HepG2 (cell line): ENCODE results near the gene IGF2BP1. TPM values are rescaled to one million over a fixed set of nuclear protein-coding genes. Genes with fewer than 3 reads are reported as not detected.
A peak's percentile ranks its signal among the peaks of the same experiment; 100 is the strongest.

Experiments
- AGO2 ChIP-seq: fragments of 200-400 bp; formaldehyde crosslinking; optimal IDR thresholded peaks from 2 replicates; pipeline ENCODE3; 2017; ENCODE audit warnings: mild to moderate bottlenecking, low read depth, low read length, moderate library complexity
- CHD2 ChIP-seq: IDR thresholded peaks from 2 replicates; pipeline ENCODE4 v1.6.1; 2011; ENCODE audit warnings: low read depth, low read length, improper control_type of control experiment
- GABPB1 ChIP-seq: IDR thresholded peaks from 2 replicates; pipeline ENCODE4 v1.6.1; 2016; ENCODE audit warnings: mild to moderate bottlenecking, missing genetic modification reagents, moderate library complexity, missing compliant biosample characterization
- GTF2F1 ChIP-seq: fragments of 150-350 bp; IDR thresholded peaks from 2 replicates; pipeline ENCODE4 v1.6.1; 2014; ENCODE audit warnings: low read length
- PHF5A ChIP-seq: IDR thresholded peaks from one replicate; pipeline ENCODE4 v1.6.1; 2018; ENCODE audit warnings: low read depth, missing genetic modification reagents; ENCODE audit not compliant: unreplicated experiment
- RBFOX2 ChIP-seq: fragments of 200-400 bp; formaldehyde crosslinking; IDR thresholded peaks from 2 replicates; pipeline ENCODE4 v1.6.1; 2017; ENCODE audit warnings: low read depth, mild to moderate bottlenecking, low read length
- U2AF2 ChIP-seq: fragments of 200-400 bp; formaldehyde crosslinking; IDR thresholded peaks from 2 replicates; pipeline ENCODE4 v1.6.1; 2017; ENCODE audit warnings: low read depth, mild to moderate bottlenecking, low read length
- ZBTB1 ChIP-seq: sonication (generic); formaldehyde crosslinking; IDR thresholded peaks from 2 replicates; pipeline ENCODE4 v1.4.0; 2020; ENCODE audit warnings: missing genetic modification reagents, borderline replicate concordance
- ZFX ChIP-seq: sonication (generic); formaldehyde crosslinking; IDR thresholded peaks from 2 replicates; pipeline ENCODE4 v1.4.0; 2020; ENCODE audit warnings: mild to moderate bottlenecking, low read depth, missing genetic modification reagents, moderate library complexity
- ZMYM3 ChIP-seq: sonication (generic); formaldehyde crosslinking; IDR thresholded peaks from 2 replicates; pipeline ENCODE4 v1.5.1; 2020; ENCODE audit warnings: mild to moderate bottlenecking, missing genetic modification reagents
- ZNF136 ChIP-seq: sonication (generic); formaldehyde crosslinking; IDR thresholded peaks from 2 replicates; pipeline ENCODE4 v1.8.1; 2022; ENCODE audit warnings: low read depth, mild to moderate bottlenecking, moderate library complexity, missing genetic modification reagents
- ZNF20 ChIP-seq: sonication (generic); formaldehyde crosslinking; IDR thresholded peaks from 2 replicates; pipeline ENCODE4 v1.4.0; 2020; ENCODE audit warnings: mild to moderate bottlenecking, moderate library complexity, missing genetic modification reagents
- ZNF225 ChIP-seq: sonication (generic); formaldehyde crosslinking; IDR thresholded peaks from 2 replicates; pipeline ENCODE4 v1.4.0; 2020; ENCODE audit warnings: mild to moderate bottlenecking, missing genetic modification reagents
- ZNF33B ChIP-seq: sonication (generic); formaldehyde crosslinking; IDR thresholded peaks from 2 replicates; pipeline ENCODE4 v1.5.1; 2020; ENCODE audit warnings: mild to moderate bottlenecking, missing genetic modification reagents
- ZNF629 ChIP-seq: sonication (generic); formaldehyde crosslinking; conservative IDR thresholded peaks from 2 replicates; pipeline ENCODE4 v1.5.0; 2020; ENCODE audit warnings: missing genetic modification reagents
- ZNF816 ChIP-seq: sonication (generic); formaldehyde crosslinking; IDR thresholded peaks from 2 replicates; pipeline ENCODE4 v1.8.0; 2022; ENCODE audit warnings: missing genetic modification reagents, mild to moderate bottlenecking, borderline replicate concordance
- polyA plus RNA-seq, 8 experiments: library from polyadenylated mRNA; depleted of rRNA in 3 of 8; stranded (reverse) in 7 of 8; unstranded in 1 of 8; fragments of >200 nt; fragmentation: Illumina TruSeq in 4 of 8; extraction: Trizol in 4 of 8; gene quantifications; 2 replicates each; pipeline versions ENCODE4 v1.2.1 to v1.2.3, GENCODE V29; 2011 to 2016; ENCODE audit warnings: low read depth in 4 of 8, missing spikeins in 1 of 8, mixed read lengths in 1 of 8; ENCODE audit not compliant: insufficient read depth in 1 of 8
- total RNA-seq, 5 experiments: library from RNA; depleted of rRNA; stranded (reverse); fragments of >200 nt; fragmentation: Illumina TruSeq; extraction: Trizol; gene quantifications; 2 replicates each; pipeline ENCODE4 v1.2.3, GENCODE V29; 2016; ENCODE audit warnings: low read depth in 1 of 5
- TF ChIP-seq, protein P1 (sequence below), 2 experiments: fragments of 450-650 bp in 1 of 2; sonication (generic) in 1 of 2; formaldehyde crosslinking; IDR thresholded peaks; 2 replicates each; pipeline versions ENCODE4 v1.5.0 to v1.8.0; 2020 to 2022; ENCODE audit warnings: mild to moderate bottlenecking in 1 of 2, missing genetic modification reagents in 1 of 2
- TF ChIP-seq, protein P2 (sequence below): sonication (generic); formaldehyde crosslinking; IDR thresholded peaks from 2 replicates; pipeline ENCODE4 v1.4.0; 2020; ENCODE audit warnings: mild to moderate bottlenecking, missing genetic modification reagents
- TF ChIP-seq, protein P3 (sequence below): sonication (generic); formaldehyde crosslinking; IDR thresholded peaks from 2 replicates; pipeline ENCODE4 v1.4.0; 2020; ENCODE audit warnings: mild to moderate bottlenecking, missing genetic modification reagents, borderline replicate concordance
- TF ChIP-seq, protein P4 (sequence below), 2 experiments: sonication (generic) in 1 of 2; formaldehyde crosslinking in 1 of 2; IDR thresholded peaks; 2 replicates each; pipeline versions ENCODE4 v1.4.0 to v1.6.1; 2016 to 2020; ENCODE audit warnings: borderline replicate concordance in 1 of 2, low read depth in 1 of 2, mild to moderate bottlenecking in 1 of 2, missing genetic modification reagents in 1 of 2

Gene IGF2BP1
- total and polyA plus RNA-seq, 2 of the 13 experiments (the other 11 are each of a cell fraction or from before 2014, with no cell fraction given) = 29.7 to 75.1 TPM

DNA sequence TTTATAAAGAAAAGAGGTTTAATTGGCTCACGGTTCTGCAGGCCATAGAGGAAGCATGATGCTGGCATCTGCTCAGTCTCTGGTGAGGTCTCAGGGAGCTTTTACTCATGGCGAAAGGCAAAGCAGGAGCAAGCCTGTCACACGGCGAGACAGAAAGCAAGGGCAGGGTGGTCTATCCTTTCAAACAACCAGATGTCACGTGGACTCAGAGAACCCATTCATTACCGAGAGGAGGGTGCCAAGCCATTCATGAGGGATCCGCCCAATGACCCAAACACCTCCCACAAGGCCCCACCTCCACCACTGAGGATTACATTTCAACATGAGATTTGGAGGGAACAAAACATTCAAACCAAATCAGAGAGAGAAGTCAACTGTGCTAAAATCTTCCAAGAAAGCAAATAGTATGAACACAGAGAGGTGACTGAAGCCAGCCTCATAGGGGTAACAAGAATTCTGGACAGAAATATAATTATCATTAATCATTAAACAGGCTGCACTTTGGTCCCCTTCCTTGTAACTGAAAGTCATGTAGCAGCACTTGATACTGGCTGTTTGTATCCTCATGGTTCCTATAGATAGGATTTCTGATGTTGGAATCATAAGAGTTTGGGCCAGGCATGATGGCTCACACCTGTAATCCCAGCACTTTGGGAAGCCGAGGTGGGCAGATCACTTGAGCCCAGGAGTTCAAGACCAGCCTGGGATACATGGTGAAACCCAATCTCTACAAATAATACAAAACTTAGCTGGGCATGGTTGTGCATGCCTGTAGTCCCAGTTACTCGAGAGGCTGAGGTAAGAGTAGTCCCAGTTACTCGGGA is 82.9 kb downstream of the IGF2BP1 start (continued):
- TF ChIP-seq ZFX (CRISPR knock-in tag) (no peak), AGO2 (no peak), ZBTB1 (CRISPR knock-in tag) (no peak; the same call in 1 of the 2 replicates), U2AF2 (no peak), ZNF20 (CRISPR knock-in tag) (no peak), ZNF629 (CRISPR knock-in tag) (no peak), GTF2F1 (no peak), ZMYM3 (CRISPR knock-in tag) (peak; percentile 35; the same call in 1 of the 2 replicates), ZNF136 (CRISPR knock-in tag) (peak; percentile 81; the same call in 1 of the 2 replicates), ZNF816 (CRISPR knock-in tag) (no peak), GABPB1 (CRISPR knock-in tag) (no peak), CHD2 (no peak), ZNF33B (no peak), RBFOX2 (no peak), ZNF225 (CRISPR knock-in tag) (no peak), PHF5A (no peak)
- TF ChIP-seq, protein P1, sequence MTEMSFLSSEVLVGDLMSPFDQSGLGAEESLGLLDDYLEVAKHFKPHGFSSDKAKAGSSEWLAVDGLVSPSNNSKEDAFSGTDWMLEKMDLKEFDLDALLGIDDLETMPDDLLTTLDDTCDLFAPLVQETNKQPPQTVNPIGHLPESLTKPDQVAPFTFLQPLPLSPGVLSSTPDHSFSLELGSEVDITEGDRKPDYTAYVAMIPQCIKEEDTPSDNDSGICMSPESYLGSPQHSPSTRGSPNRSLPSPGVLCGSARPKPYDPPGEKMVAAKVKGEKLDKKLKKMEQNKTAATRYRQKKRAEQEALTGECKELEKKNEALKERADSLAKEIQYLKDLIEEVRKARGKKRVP (CRISPR knock-in tag; IDR thresholded peaks at IDR 0.05) = no peak
- TF ChIP-seq, protein P2, sequence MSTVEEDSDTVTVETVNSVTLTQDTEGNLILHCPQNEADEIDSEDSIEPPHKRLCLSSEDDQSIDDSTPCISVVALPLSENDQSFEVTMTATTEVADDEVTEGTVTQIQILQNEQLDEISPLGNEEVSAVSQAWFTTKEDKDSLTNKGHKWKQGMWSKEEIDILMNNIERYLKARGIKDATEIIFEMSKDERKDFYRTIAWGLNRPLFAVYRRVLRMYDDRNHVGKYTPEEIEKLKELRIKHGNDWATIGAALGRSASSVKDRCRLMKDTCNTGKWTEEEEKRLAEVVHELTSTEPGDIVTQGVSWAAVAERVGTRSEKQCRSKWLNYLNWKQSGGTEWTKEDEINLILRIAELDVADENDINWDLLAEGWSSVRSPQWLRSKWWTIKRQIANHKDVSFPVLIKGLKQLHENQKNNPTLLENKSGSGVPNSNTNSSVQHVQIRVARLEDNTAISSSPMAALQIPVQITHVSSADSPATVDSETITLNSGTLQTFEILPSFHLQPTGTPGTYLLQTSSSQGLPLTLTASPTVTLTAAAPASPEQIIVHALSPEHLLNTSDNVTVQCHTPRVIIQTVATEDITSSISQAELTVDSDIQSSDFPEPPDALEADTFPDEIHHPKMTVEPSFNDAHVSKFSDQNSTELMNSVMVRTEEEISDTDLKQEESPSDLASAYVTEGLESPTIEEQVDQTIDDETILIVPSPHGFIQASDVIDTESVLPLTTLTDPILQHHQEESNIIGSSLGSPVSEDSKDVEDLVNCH (CRISPR knock-in tag) = no peak
- TF ChIP-seq, protein P3, sequence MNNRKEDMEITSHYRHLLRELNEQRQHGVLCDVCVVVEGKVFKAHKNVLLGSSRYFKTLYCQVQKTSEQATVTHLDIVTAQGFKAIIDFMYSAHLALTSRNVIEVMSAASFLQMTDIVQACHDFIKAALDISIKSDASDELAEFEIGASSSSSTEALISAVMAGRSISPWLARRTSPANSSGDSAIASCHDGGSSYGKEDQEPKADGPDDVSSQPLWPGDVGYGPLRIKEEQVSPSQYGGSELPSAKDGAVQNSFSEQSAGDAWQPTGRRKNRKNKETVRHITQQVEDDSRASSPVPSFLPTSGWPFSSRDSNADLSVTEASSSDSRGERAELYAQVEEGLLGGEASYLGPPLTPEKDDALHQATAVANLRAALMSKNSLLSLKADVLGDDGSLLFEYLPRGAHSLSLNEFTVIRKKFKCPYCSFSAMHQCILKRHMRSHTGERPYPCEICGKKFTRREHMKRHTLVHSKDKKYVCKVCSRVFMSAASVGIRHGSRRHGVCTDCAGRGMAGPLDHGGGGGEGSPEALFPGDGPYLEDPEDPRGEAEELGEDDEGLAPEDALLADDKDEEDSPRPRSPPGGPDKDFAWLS = no peak
- TF ChIP-seq, protein P4, sequence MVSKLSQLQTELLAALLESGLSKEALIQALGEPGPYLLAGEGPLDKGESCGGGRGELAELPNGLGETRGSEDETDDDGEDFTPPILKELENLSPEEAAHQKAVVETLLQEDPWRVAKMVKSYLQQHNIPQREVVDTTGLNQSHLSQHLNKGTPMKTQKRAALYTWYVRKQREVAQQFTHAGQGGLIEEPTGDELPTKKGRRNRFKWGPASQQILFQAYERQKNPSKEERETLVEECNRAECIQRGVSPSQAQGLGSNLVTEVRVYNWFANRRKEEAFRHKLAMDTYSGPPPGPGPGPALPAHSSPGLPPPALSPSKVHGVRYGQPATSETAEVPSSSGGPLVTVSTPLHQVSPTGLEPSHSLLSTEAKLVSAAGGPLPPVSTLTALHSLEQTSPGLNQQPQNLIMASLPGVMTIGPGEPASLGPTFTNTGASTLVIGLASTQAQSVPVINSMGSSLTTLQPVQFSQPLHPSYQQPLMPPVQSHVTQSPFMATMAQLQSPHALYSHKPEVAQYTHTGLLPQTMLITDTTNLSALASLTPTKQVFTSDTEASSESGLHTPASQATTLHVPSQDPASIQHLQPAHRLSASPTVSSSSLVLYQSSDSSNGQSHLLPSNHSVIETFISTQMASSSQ (IDR thresholded peaks at IDR 0.05; ENCODE audit: low read depth) = peak; percentile 95
- TF ChIP-seq, protein P4 (CRISPR knock-in tag; IDR thresholded peaks at IDR 0.05; ENCODE audit: borderline replicate concordance) = peak; percentile 97
